ENCODE measurements around the gene RIPK3. TPM values are rescaled to one million over a fixed set of nuclear protein-coding genes. Genes with fewer than 3 reads are reported as not detected.

The RIPK3 gene
- total RNA-seq, 4 donors from 2014 or later, result 0.29 to 123 (median 6.0) TPM

DNA sequence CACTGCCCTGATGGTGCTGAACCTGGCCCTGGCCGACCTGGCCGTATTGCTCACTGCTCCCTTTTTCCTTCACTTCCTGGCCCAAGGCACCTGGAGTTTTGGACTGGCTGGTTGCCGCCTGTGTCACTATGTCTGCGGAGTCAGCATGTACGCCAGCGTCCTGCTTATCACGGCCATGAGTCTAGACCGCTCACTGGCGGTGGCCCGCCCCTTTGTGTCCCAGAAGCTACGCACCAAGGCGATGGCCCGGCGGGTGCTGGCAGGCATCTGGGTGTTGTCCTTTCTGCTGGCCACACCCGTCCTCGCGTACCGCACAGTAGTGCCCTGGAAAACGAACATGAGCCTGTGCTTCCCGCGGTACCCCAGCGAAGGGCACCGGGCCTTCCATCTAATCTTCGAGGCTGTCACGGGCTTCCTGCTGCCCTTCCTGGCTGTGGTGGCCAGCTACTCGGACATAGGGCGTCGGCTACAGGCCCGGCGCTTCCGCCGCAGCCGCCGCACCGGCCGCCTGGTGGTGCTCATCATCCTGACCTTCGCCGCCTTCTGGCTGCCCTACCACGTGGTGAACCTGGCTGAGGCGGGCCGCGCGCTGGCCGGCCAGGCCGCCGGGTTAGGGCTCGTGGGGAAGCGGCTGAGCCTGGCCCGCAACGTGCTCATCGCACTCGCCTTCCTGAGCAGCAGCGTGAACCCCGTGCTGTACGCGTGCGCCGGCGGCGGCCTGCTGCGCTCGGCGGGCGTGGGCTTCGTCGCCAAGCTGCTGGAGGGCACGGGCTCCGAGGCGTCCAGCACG lies 23.8 kb downstream of the RIPK3 start:
- H3K27ac ChIP-seq, result peak overlapping the region; percentile 6 to 48
- peak in 1 of 2 donors; percentile 47 for DNase-seq
- no peaks in the 10 kb centered on the region for H3K36me3 ChIP-seq
- intact Hi-C loops (cut with DNase I; ENCODE audit: low total_unique reads), result no loop called here
- H3K9me3 ChIP-seq, result no peaks in the 10 kb centered on the region
- no peaks in the 10 kb centered on the region for H3K27me3 ChIP-seq
- H3K4me3 ChIP-seq, result no peak overlapping the region
- peaks cover 0 to 10% of the 10 kb centered on the region in 2 donors for H3K4me1 ChIP-seq
- no peak for TF ChIP-seq POLR2A (IDR thresholded peaks at IDR 0.05)
- TF ChIP-seq, protein P1, sequence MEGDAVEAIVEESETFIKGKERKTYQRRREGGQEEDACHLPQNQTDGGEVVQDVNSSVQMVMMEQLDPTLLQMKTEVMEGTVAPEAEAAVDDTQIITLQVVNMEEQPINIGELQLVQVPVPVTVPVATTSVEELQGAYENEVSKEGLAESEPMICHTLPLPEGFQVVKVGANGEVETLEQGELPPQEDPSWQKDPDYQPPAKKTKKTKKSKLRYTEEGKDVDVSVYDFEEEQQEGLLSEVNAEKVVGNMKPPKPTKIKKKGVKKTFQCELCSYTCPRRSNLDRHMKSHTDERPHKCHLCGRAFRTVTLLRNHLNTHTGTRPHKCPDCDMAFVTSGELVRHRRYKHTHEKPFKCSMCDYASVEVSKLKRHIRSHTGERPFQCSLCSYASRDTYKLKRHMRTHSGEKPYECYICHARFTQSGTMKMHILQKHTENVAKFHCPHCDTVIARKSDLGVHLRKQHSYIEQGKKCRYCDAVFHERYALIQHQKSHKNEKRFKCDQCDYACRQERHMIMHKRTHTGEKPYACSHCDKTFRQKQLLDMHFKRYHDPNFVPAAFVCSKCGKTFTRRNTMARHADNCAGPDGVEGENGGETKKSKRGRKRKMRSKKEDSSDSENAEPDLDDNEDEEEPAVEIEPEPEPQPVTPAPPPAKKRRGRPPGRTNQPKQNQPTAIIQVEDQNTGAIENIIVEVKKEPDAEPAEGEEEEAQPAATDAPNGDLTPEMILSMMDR (IDR thresholded peaks at IDR 0.05), result peak in 2 of 4 experiments; percentile 21 to 24

DNA sequence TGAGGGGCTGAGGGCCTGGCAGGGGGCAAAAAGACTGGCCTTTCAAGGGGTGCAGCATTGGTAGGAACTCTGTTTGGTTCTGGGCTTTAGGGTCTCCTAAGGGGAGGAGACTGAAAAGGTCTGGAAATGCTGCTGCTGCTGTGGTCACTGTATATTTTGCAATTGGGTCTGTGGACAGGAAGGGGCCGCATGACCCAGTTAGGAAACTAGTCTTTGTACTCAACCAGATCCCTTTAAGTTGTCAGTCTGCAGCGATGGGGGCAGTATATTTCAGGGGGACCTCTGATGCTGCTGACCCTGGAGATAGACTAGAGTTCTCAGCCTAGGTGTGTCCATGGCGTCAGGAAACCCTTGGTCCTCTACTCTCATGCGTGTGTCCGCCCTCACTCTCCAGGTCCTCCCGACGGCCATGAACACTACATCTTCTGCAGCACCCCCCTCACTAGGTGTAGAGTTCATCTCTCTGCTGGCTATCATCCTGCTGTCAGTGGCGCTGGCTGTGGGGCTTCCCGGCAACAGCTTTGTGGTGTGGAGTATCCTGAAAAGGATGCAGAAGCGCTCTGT lies 24.5 kb downstream of the RIPK3 start:
- Histone ChIP-seq H3K27me3 (no peaks in the 10 kb centered on the region), H3K4me1 (peaks cover 0 to 15% of the 10 kb centered on the region in 2 donors), H3K9me3 (no peaks in the 10 kb centered on the region), H3K27ac (peak overlapping the region; percentile 6 to 48), H3K4me3 (no peak overlapping the region), H3K36me3 (no peaks in the 10 kb centered on the region)
- TF ChIP-seq, protein P1 (IDR thresholded peaks at IDR 0.05), result no peak
- no peak for TF ChIP-seq POLR2A (IDR thresholded peaks at IDR 0.05)
- DNase-seq, result no peak
- intact Hi-C loops (cut with DNase I; ENCODE audit: low total_unique reads), result no loop called here

DNA sequence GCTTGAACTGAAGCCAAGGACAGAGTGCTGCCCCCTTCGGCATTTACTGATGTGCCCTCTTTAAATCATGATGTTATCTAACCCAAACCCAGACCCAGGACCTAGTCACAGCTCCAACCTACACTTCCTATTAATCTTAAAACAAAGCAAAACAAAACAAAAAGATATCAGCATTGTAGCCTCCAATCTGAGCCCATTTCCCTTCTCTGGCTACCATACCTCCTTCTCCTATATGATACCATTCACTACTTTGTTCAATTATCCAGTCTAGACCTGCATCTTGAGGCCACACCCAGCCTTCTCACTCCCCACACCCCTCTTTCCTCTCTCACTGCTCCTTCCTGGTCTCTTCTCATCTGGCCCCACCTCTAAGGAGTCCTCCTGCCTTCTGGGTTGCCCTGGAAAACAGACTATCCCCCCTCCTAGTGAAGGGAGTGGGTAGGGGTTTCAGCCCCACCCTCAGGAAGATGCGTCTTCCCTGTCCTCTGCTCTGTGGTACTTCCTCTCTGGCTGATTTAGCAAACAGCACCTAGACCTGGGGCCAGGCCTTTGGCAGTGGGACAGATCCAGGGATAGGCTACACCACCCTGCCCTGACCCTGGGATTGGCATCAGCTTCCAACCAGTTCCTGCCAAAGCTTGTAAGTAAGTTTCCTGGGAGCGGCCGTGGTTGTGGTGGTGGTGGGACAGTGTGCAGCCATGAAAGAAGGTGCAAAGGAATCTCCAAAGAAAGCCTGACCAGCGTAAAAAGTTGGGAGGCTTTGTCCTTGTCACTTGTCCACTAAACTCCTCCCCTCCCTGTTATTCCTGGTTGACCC lies 25.2 kb downstream of the RIPK3 start:
- Histone ChIP-seq H3K27me3 (no peaks in the 10 kb centered on the region), H3K4me3 (no peak overlapping the region), H3K27ac (no peak overlapping the region), H3K9me3 (no peaks in the 10 kb centered on the region), H3K4me1 (peaks cover 5 to 20% of the 10 kb centered on the region in 2 donors), H3K36me3 (no peaks in the 10 kb centered on the region)
- intact Hi-C loops (cut with DNase I; ENCODE audit: low total_unique reads), result no loop called here
- DNase-seq, result no peak
- no peak for TF ChIP-seq POLR2A (IDR thresholded peaks at IDR 0.05)
- TF ChIP-seq, protein P1 (IDR thresholded peaks at IDR 0.05), result no peak

DNA sequence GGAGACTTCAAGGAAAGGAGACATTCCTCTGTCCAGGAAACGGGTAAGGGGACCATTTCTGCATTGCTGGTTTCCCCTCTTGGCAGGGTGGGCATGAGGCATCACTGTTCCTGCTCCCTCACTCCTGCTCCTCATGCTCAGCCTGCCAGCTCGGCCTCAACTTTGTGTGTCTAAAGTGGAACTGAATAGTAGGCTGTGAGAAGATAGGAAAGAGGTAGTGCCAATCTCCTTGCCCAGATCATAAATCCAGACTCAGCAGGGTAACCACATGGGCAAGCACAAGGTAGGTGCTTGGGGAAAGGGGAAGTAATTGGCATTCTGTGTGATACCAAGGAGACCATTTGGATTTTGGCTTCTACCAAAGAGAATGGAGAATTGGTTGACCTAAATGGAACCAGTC lies 25.9 kb downstream of the RIPK3 start:
- Histone ChIP-seq H3K36me3 (no peaks in the 10 kb centered on the region), H3K4me3 (no peak overlapping the region), H3K27ac (no peak overlapping the region), H3K4me1 (peaks cover 5 to 20% of the 10 kb centered on the region in 2 donors), H3K27me3 (no peaks in the 10 kb centered on the region), H3K9me3 (no peaks in the 10 kb centered on the region)
- intact Hi-C loops (cut with DNase I; ENCODE audit: low total_unique reads), result no loop called here
- TF ChIP-seq, protein P1 (IDR thresholded peaks at IDR 0.05), result no peak
- no peak for TF ChIP-seq POLR2A (IDR thresholded peaks at IDR 0.05)
- DNase-seq, result no peak
